Measurements from ENCODE around the gene LAMP1.

GRCh38 chr13:113267642-113268405 is 29.2 kb upstream of the LAMP1 start:
- TF ChIP-seq CTCF (IDR thresholded peaks at IDR 0.05) (no peak), POLR2A (IDR thresholded peaks at IDR 0.05) (no peak)
